Gastroesophageal sphincter (tissue), 4 donors: ENCODE measurements around the gene MAST1. TPM values are rescaled to one million over a fixed set of nuclear protein-coding genes. Genes with fewer than 3 reads are reported as not detected.

Source experiments
- ATAC-seq: fragments of 150-250 bp; one replicate; pipeline ENCODE4 v1.9.1; 2016; ENCODE audit warnings: mild to moderate bottlenecking, moderate library complexity
- H3K27ac ChIP-seq, 4 donors: fragments of 200-600 bp; sonication (generic) in 3 of 4; 1 replicate in 3 of 4; 2 replicates in 1 of 4; pipeline ENCODE4 v1.5.1; 2016 to 2019
- H3K27me3 ChIP-seq: fragments of 200-600 bp; sonication (generic); one replicate; pipeline ENCODE4 v1.5.1; 2019
- H3K36me3 ChIP-seq, 2 donors: fragments of 200-600 bp; sonication (generic); one replicate each; pipeline ENCODE4 v1.5.1; 2019; ENCODE audit warnings: control low read depth in 1 of 2
- H3K4me1 ChIP-seq, 3 donors: fragments of 200-600 bp; sonication (generic); 1 replicate in 2 of 3; 2 replicates in 1 of 3; pipeline ENCODE4 v1.5.1; 2016 to 2019; ENCODE audit warnings: control low read depth in 2 of 3
- H3K4me3 ChIP-seq, 2 donors: fragments of 200-600 bp; sonication (generic); one replicate each; pipeline ENCODE4 v1.5.1; 2019; ENCODE audit warnings: mild to moderate bottlenecking in 1 of 2, moderate library complexity in 1 of 2
- H3K9me3 ChIP-seq, 3 donors: fragments of 200-600 bp; sonication (generic); one replicate each; pipeline ENCODE4 v1.5.1; 2017 to 2019; ENCODE audit warnings: control low read depth in 2 of 3
- CTCF ChIP-seq, 4 experiments: fragments of 200-600 bp in 2 of 4; fragments of 450-650 bp in 2 of 4; sonication (generic) in 1 of 4; IDR thresholded peaks; one replicate each; pipeline ENCODE4 v1.5.1; 2017 to 2019; ENCODE audit warnings: antibody characterized with exemption in 4 of 4, mild to moderate bottlenecking in 2 of 4, moderate library complexity in 2 of 4
- EP300 ChIP-seq: sonication (generic); formaldehyde crosslinking; IDR thresholded peaks from one replicate; pipeline ENCODE4 v1.6.1; 2017; ENCODE audit warnings: antibody characterized with exemption, mild to moderate bottlenecking
- POLR2A ChIP-seq, 2 donors: fragments of 450-650 bp; IDR thresholded peaks; one replicate each; pipeline ENCODE4 v1.6.1; 2017; ENCODE audit warnings: antibody characterized with exemption in 2 of 2, mild to moderate bottlenecking in 2 of 2, moderate library complexity in 1 of 2
- POLR2AphosphoS5 ChIP-seq: sonication (generic); formaldehyde crosslinking; IDR thresholded peaks from one replicate; pipeline ENCODE4 v1.6.1; 2017; ENCODE audit warnings: antibody characterized with exemption
- WGBS, 2 donors: methylation state at CpG; one replicate each; pipeline ENCODE4 v1.1.5; 2018; ENCODE audit warnings: low coverage in 1 of 2; 5-methylcytosine and 5-hydroxymethylcytosine counted together
- total RNA-seq, 4 donors: library from RNA; depleted of rRNA; stranded (reverse); fragments of >200 nt; gene quantifications; one replicate each; pipeline ENCODE4 v1.1.0, GENCODE V29; 2016

Gene MAST1
- total RNA-seq, 4 donors from 2014 or later, result 0.15 to 1.5 TPM; not detected in 2

- H3K36me3 ChIP-seq, result peaks cover 0 to 37% of the 10 kb centered on the region in 2 donors
- no peak for ATAC-seq
- no peak overlapping the region for H3K27ac ChIP-seq
- 84 to 87% methylated on average over 2 to 3 of the region's 3 CpGs for WGBS, 2 donors
- H3K9me3 ChIP-seq, result no peaks in the 10 kb centered on the region
- H3K27me3 ChIP-seq, result peaks cover 25% of the 10 kb centered on the region
- H3K4me3 ChIP-seq, result no peak overlapping the region
- TF ChIP-seq POLR2AphosphoS5 (no peak), EP300 (no peak), POLR2A (IDR thresholded peaks at IDR 0.05) (no peak), CTCF (IDR thresholded peaks at IDR 0.05) (no peak)
- peaks cover 0 to 13% (median 5%) of the 10 kb centered on the region in 3 donors for H3K4me1 ChIP-seq
These were observed 33.4 kb downstream of the MAST1 start for GRCh38 chr19:12871681-12872080.

GRCh38 chr19:12872255-12872654 lies 33.9 kb downstream of the MAST1 start:
- WGBS, 2 donors, result 69 to 86% methylated on average over 5 of the region's 5 CpGs

DNA sequence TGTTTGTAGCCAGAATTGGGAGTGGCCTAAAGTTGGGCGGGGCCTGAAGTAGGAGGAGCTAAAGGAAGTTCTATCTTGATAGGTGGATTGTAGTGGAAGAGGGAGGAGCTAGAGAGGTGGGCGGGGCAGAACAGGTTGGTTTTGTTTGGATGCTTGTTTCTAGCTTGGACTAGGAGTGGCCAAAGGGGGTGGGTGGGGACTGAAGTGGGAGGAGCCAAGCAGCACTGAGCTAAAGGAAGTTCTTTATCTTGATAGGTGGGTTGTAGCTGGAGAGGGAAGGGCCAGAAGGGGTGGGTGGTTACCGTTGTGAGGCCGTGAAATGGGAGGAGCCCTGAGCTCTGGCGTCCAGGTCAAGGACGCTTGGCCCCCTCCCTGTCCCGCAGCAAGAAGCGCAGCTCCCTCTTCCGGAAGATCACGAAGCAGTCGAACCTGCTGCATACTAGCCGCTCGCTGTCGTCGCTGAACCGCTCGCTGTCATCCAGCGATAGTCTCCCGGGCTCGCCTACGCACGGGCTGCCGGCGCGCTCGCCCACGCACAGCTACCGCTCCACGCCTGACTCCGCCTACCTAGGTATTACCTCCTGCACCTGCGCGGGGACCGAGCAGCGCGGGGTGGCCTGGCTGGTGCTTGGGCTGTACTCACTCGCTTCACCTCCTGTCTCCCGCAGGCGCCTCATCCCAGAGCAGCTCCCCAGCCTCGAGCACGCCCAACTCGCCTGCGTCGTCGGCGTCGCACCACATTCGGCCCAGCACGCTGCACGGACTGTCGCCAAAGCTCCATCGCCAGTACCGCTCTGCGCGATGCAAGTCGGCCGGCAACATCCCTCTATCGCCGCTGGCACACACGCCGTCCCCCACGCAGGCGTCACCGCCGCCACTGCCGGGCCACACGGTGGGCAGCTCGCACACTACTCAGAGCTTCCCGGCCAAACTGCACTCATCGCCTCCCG lies 34.9 kb downstream of the MAST1 start:
- no peak overlapping the region for H3K27ac ChIP-seq
- peaks cover 11% of the 10 kb centered on the region for H3K27me3 ChIP-seq
- H3K4me3 ChIP-seq, result peak overlapping the region in 1 of 2 donors; percentile 12
- no peaks in the 10 kb centered on the region for H3K4me1 ChIP-seq
- TF ChIP-seq POLR2A (IDR thresholded peaks at IDR 0.05), result no peak
- TF ChIP-seq POLR2AphosphoS5, result no peak
- H3K9me3 ChIP-seq, result no peaks in the 10 kb centered on the region
- WGBS, 2 donors, result 39 to 57% methylated on average over 2 to 43 of the region's 70 CpGs
- peaks cover 0 to 52% of the 10 kb centered on the region in 2 donors for H3K36me3 ChIP-seq
- ATAC-seq, result peak; percentile 29

More at GRCh38 chr19:12872255-12872654, 33.9 kb downstream of the MAST1 start:
- H3K27ac ChIP-seq, result no peak overlapping the region
- no peak for TF ChIP-seq POLR2AphosphoS5
- no peak for TF ChIP-seq POLR2A (IDR thresholded peaks at IDR 0.05)
- no peak for TF ChIP-seq CTCF (IDR thresholded peaks at IDR 0.05)
- peaks cover 0 to 9% (median 4%) of the 10 kb centered on the region in 3 donors for H3K4me1 ChIP-seq
- peaks cover 0 to 42% of the 10 kb centered on the region in 2 donors for H3K36me3 ChIP-seq
- H3K4me3 ChIP-seq, result no peak overlapping the region
- peaks cover 21% of the 10 kb centered on the region for H3K27me3 ChIP-seq
- ATAC-seq, result no peak
- no peaks in the 10 kb centered on the region for H3K9me3 ChIP-seq

DNA sequence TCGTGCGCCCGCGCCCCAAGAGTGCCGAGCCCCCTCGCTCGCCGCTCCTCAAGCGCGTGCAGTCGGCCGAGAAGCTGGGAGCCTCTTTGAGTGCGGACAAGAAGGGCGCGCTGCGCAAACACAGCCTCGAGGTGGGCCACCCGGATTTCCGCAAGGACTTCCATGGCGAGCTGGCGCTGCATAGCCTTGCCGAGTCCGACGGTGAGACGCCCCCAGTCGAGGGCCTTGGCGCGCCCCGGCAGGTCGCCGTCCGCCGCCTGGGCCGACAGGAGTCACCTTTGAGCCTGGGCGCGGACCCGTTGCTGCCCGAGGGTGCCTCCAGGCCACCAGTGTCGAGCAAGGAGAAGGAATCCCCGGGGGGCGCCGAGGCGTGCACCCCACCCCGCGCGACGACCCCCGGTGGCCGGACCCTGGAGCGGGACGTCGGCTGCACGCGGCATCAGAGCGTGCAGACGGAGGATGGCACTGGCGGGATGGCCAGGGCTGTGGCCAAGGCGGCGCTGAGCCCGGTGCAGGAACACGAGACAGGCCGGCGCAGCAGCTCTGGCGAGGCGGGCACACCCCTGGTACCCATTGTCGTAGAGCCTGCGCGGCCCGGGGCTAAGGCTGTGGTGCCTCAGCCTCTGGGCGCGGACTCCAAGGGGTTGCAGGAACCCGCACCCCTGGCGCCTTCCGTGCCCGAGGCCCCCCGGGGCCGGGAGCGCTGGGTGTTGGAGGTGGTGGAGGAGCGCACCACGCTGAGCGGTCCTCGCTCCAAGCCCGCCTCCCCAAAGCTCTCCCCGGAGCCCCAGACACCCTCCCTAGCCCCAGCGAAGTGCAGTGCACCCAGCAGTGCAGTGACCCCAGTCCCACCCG lies 35.8 kb downstream of the MAST1 start:
- WGBS, 2 donors, result 94% methylated on average over 4 of the region's 86 CpGs; no CpG with 5 or more reads in 1 of the 2 donors
- H3K36me3 ChIP-seq, result peaks cover 0 to 61% of the 10 kb centered on the region in 2 donors
- ATAC-seq, result no peak
- H3K27ac ChIP-seq, result no peak overlapping the region
- H3K4me3 ChIP-seq, result no peak overlapping the region
- no peaks in the 10 kb centered on the region for H3K9me3 ChIP-seq
- H3K27me3 ChIP-seq, result peaks cover 2% of the 10 kb centered on the region
- H3K4me1 ChIP-seq, result no peaks in the 10 kb centered on the region
- TF ChIP-seq EP300 (no peak), CTCF (IDR thresholded peaks at IDR 0.05) (no peak), POLR2A (IDR thresholded peaks at IDR 0.05) (no peak), POLR2AphosphoS5 (no peak)

DNA sequence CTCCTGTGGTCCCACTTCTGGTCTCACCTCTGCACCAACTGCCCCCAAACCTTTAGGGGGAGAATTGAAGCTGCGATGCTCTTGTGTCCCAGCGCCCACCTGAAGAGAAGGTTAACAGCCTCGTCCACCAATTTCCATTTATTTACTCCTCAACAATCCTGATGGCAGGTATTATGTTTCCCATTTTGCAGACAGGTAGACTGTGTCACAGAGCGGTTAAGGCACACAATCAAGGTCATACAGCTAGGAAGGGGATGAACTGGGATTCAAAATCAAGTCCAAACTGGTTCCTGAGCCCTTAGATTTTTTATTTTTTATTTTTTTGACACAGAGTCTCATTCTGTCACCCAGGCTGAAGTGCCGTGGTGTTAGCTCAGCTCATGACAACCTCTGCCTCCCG lies 36.8 kb downstream of the MAST1 start:
- peaks cover 0 to 9% (median 0%) of the 10 kb centered on the region in 3 donors for H3K4me1 ChIP-seq
- no peak overlapping the region for H3K4me3 ChIP-seq
- H3K36me3 ChIP-seq, result peaks cover 0 to 68% of the 10 kb centered on the region in 2 donors
- ATAC-seq, result no peak
- H3K27me3 ChIP-seq, result no peaks in the 10 kb centered on the region
- no peaks in the 10 kb centered on the region for H3K9me3 ChIP-seq
- WGBS, 2 donors, result 89 to 95% methylated on average over 3 to 6 of the region's 6 CpGs
- TF ChIP-seq CTCF (IDR thresholded peaks at IDR 0.05), result no peak
- H3K27ac ChIP-seq, result no peak overlapping the region
